Transverse colon (tissue), 4 donors: ENCODE data around the gene ZDHHC6. TPM values are rescaled to one million over a fixed set of nuclear protein-coding genes. Genes with fewer than 3 reads are reported as not detected.
A peak's percentile ranks its signal among the peaks of the same experiment; 100 is the strongest.
"Not testable (repeated sequence)": the region's sequence is repeated elsewhere in the genome, so short reads cannot be mapped to it uniquely, and the experiment has no call there.

Source experiments
- DNase-seq: peaks from one replicate; pipeline ENCODE4 v3.0.0-alpha.2; 2019
- H3K27ac ChIP-seq, 4 donors: fragments of 200-600 bp; sonication (generic); 2 replicates each; pipeline ENCODE4 v1.5.1; 2016 to 2018; ENCODE audit warnings: inconsistent platforms in 4 of 4
- H3K27me3 ChIP-seq: fragments of 200-600 bp; sonication (generic); 2 replicates; pipeline ENCODE4 v1.5.1; 2017; ENCODE audit warnings: inconsistent platforms
- H3K36me3 ChIP-seq, 4 donors: fragments of 200-600 bp; sonication (generic); 2 replicates each; pipeline ENCODE4 v1.5.1; 2017 to 2019; ENCODE audit warnings: inconsistent platforms in 4 of 4
- H3K4me1 ChIP-seq, 4 donors: fragments of 200-600 bp; sonication (generic); 2 replicates each; pipeline ENCODE4 v1.5.1; 2017 to 2020; ENCODE audit warnings: inconsistent platforms in 4 of 4
- H3K4me3 ChIP-seq, 4 donors: fragments of 200-600 bp; sonication (generic); 1 replicate in 1 of 4; 2 replicates in 3 of 4; pipeline versions ENCODE4 v1.5.1 to v1.6.1; 2017 to 2019; ENCODE audit warnings: inconsistent platforms in 4 of 4
- H3K9me3 ChIP-seq, 2 donors: fragments of 200-600 bp; sonication (generic); 2 replicates each; pipeline ENCODE4 v1.5.1; 2017 to 2019; ENCODE audit warnings: inconsistent platforms in 2 of 2
- EP300 ChIP-seq: sonication (generic); formaldehyde crosslinking; IDR thresholded peaks from one replicate; pipeline ENCODE4 v1.6.1; 2017; ENCODE audit warnings: antibody characterized with exemption, low read depth
- POLR2A ChIP-seq: fragments of 450-650 bp; IDR thresholded peaks from one replicate; pipeline ENCODE4 v1.6.1; 2016; ENCODE audit warnings: antibody characterized with exemption, mild to moderate bottlenecking, moderate library complexity
- POLR2AphosphoS5 ChIP-seq, 3 donors: sonication (generic); formaldehyde crosslinking; IDR thresholded peaks; one replicate each; pipeline ENCODE4 v1.6.1; 2016; ENCODE audit warnings: antibody characterized with exemption in 3 of 3
- WGBS, 2 donors: methylation state at CpG; one replicate each; pipeline ENCODE4 v1.1.5; 2018; ENCODE audit warnings: low coverage in 1 of 2; 5-methylcytosine and 5-hydroxymethylcytosine counted together
- in situ Hi-C, 4 donors: fragments of 200-750 bp; cut with MboI; loops; one replicate each; pipeline versions ENCODE4 v1.15.0 to v1.15.1; 2017; ENCODE audit warnings: low sequenced_read_pairs in 3 of 4, low pct_ligation_motif_present in 1 of 4, low pct_unique_long_range_greater_than_20kb in 1 of 4
- intact Hi-C: fragments of 100-400 bp; cut with DNase I; formaldehyde crosslinking; loops from one replicate; pipeline ENCODE4 v1.15.1; 2023; ENCODE audit warnings: low total_unique reads
- total RNA-seq, 4 donors: library from RNA; depleted of rRNA; stranded (reverse); fragments of >200 nt; gene quantifications; one replicate each; pipeline ENCODE4 v1.1.0, GENCODE V29; 2016
- TF ChIP-seq, protein P1 (sequence below), 5 experiments: fragments of 200-600 bp in 3 of 5; fragments of 450-650 bp in 2 of 5; sonication (generic) in 3 of 5; IDR thresholded peaks; 1 replicate in 2 of 5; 2 replicates in 3 of 5; pipeline ENCODE4 v1.5.1; 2016 to 2017; ENCODE audit warnings: antibody characterized with exemption in 5 of 5, inconsistent platforms in 3 of 5, mild to moderate bottlenecking in 2 of 5, moderate library complexity in 1 of 5

ZDHHC6 gene
- total RNA-seq, 4 donors from 2014 or later = 13.1 to 46.4 (median 24.6) TPM

DNA sequence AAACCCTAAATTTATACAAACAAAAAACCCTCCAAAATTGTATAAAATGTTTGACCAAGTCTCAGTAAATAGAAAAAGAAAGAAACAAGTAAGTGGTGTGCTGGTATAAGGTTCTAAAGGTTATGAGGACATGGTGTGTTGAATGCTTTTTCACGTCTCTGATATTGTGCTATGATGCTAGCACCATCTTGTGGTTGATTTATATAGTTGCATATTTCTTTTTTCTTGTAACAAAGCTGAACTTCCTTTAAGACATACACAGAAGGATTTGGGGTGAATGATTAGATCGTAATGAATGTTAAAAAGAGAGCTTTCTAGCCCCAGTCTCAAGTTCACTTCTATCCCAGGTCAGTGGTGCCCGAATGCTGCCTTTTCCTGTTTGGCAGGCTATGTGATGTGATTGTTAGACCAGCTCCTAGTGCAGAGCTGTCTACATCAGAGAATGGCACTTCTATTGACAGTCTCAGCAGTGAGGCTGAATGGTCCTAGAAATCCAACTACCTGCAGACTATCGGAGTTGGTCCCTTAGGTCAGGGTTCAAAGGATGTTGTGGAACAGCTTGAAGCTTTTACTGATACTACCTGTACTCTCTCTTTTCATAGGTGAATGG is 25.3 kb upstream of the ZDHHC6 start:
- Histone ChIP-seq H3K27ac (no peak overlapping the region), H3K9me3 (no peaks in the 10 kb centered on the region), H3K27me3 (no peaks in the 10 kb centered on the region), H3K4me1 (peaks cover 0 to 14% (median 4%) of the 10 kb centered on the region in 4 donors), H3K4me3 (no peak overlapping the region), H3K36me3 (peaks cover 0 to 3% (median under 1%) of the 10 kb centered on the region in 4 donors)
- in situ Hi-C loops = loop anchor here in 1 of 4 donors (25.0 kb wide), 1 partner anchor 915 kb away; no protein-coding TSS in a partner anchor
- 15 to 23% methylated on average over 4 of the region's 4 CpGs for WGBS, 2 donors
- TF ChIP-seq, protein P1, sequence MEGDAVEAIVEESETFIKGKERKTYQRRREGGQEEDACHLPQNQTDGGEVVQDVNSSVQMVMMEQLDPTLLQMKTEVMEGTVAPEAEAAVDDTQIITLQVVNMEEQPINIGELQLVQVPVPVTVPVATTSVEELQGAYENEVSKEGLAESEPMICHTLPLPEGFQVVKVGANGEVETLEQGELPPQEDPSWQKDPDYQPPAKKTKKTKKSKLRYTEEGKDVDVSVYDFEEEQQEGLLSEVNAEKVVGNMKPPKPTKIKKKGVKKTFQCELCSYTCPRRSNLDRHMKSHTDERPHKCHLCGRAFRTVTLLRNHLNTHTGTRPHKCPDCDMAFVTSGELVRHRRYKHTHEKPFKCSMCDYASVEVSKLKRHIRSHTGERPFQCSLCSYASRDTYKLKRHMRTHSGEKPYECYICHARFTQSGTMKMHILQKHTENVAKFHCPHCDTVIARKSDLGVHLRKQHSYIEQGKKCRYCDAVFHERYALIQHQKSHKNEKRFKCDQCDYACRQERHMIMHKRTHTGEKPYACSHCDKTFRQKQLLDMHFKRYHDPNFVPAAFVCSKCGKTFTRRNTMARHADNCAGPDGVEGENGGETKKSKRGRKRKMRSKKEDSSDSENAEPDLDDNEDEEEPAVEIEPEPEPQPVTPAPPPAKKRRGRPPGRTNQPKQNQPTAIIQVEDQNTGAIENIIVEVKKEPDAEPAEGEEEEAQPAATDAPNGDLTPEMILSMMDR (IDR thresholded peaks at IDR 0.05) = peak; percentile 59 to 73 (median 64)
- TF ChIP-seq EP300 = no peak
- intact Hi-C loops = no loop called here
- DNase-seq = no peak

DNA sequence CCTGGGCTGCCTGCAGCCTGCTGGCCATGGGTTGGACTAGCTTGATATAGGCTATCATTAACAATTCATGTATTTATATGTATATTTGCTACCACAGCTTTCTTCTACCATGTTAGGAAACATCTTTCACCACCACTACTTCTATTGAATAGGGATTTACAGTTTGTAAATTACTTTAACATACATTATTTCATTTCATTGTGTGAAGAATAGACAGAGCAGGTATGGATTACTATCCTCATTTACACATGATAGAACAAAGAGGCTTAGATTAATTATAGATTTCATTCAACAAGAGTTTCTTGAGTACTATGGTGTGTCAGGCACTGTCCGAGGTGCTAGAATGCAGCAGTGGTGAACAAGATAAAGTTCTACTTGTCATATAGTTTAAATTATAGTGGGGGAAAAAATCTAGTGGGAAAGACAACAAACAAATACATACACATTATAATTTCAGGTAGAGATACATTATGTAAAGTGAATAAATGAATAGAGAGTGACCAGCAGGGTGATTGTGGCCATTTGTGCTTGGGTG is 20.9 kb upstream of the ZDHHC6 start:
- TF ChIP-seq POLR2AphosphoS5 (IDR thresholded peaks at IDR 0.05) = no peak
- TF ChIP-seq EP300 = no peak
- TF ChIP-seq, protein P1 (IDR thresholded peaks at IDR 0.05) = no peak
- no peak for TF ChIP-seq POLR2A
- Histone ChIP-seq H3K27ac (no peak overlapping the region), H3K9me3 (no peaks in the 10 kb centered on the region), H3K27me3 (no peaks in the 10 kb centered on the region), H3K4me3 (no peak overlapping the region), H3K36me3 (peaks cover 0 to 24% (median 9%) of the 10 kb centered on the region in 4 donors), H3K4me1 (no peaks in the 10 kb centered on the region)
- 92 to 100% methylated on average over 1 of the region's 1 CpG for WGBS, 2 donors
- in situ Hi-C loops (loop anchor here in 1 of 4 donors (25.0 kb wide), 1 partner anchor 920 kb away; no protein-coding TSS in a partner anchor), intact Hi-C loops (no loop called here)
- no peak for DNase-seq

DNA sequence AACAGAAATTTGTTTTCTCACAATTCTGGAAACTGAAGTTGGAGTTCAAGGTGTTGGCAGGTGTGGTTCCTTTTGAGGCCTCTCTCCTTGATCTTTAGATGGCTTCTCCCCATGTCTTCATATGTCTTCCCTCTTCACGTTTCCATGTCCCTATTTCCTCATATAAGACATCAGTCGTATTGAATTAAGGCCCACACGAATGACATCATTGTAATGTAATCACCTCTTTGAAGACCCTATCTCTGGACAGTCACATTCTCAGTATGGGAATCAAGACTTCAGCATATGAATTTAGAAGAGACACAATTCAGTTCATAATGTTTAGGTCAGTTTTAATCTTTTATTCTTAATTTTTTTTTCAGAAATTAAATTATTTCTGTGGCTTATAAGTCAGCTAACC is 20.1 kb upstream of the ZDHHC6 start:
- in situ Hi-C loops = loop anchor here in 1 of 4 donors (25.0 kb wide), 1 partner anchor 920 kb away; no protein-coding TSS in a partner anchor
- Histone ChIP-seq H3K27me3 (no peaks in the 10 kb centered on the region), H3K9me3 (no peaks in the 10 kb centered on the region), H3K4me1 (no peaks in the 10 kb centered on the region), H3K27ac (no peak overlapping the region), H3K36me3 (peaks cover 0 to 25% (median 9%) of the 10 kb centered on the region in 4 donors), H3K4me3 (no peak overlapping the region)
- no peak for DNase-seq
- WGBS, 2 donors = 85 to 88% methylated on average over 3 of the region's 3 CpGs
- TF ChIP-seq, protein P1 (IDR thresholded peaks at IDR 0.05) = no peak
- TF ChIP-seq EP300 (no peak), POLR2A (no peak), POLR2AphosphoS5 (IDR thresholded peaks at IDR 0.05) (no peak)
- intact Hi-C loops = no loop called here

DNA sequence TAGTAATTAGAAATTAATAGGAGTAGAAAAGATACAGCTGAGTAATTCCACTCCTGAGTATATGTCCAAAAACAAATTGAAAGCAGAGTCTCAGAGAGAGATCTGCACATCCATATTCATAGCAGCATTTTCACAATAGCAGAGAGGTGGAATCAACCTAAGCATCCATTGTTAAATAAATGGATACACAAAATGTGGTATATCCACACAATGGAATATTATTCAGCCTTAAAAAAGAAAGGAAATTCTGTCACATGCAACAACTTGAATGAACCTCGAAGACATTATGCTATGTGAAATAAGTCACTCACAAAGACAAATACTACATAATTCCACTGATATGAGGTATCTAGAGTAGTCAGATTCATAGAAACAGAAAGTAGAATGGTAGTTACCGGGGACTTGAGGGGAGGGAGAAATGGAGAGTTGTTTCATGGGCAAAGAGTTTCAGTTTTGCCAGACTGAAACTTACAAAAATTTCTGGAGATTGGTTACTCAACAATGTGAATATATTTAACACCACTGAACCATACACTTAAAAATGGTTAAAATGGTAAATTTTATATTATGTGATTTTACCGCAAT is 18.7 kb upstream of the ZDHHC6 start:
- TF ChIP-seq POLR2AphosphoS5 (IDR thresholded peaks at IDR 0.05) (no peak), EP300 (no peak), POLR2A (no peak)
- TF ChIP-seq, protein P1 (IDR thresholded peaks at IDR 0.05) = no peak
- intact Hi-C loops = no loop called here
- Histone ChIP-seq H3K36me3 (peaks cover 0 to 25% (median 12%) of the 10 kb centered on the region in 4 donors), H3K4me1 (no peaks in the 10 kb centered on the region), H3K27ac (no peak overlapping the region), H3K27me3 (no peaks in the 10 kb centered on the region), H3K9me3 (no peaks in the 10 kb centered on the region), H3K4me3 (no peak overlapping the region)
- no peak for DNase-seq
- in situ Hi-C loops = loop anchor here in 1 of 4 donors (25.0 kb wide), 1 partner anchor 922 kb away; no protein-coding TSS in a partner anchor
- 84 to 87% methylated on average over 3 of the region's 3 CpGs for WGBS, 2 donors

DNA sequence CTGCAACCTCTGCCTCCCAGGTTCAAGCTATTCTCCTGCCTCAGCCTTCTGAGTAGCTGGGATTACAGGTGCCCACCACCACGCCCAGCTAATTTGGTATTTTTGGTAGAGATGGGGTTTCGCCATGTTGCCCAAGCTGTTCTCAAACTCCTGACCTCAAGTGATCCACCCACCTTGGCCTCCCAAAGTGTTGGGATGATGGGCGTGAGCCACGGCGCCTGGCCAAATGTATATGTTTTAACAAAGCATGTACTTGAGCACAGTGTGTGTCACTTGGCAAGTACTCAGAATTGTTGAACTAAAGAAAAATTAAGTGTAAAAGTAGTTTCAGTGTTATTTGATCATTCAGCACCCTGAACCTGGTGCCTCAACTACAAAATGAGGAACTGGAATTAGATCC is 17.4 kb upstream of the ZDHHC6 start:
- in situ Hi-C loops = loop anchor here in 1 of 4 donors (25.0 kb wide), 1 partner anchor 923 kb away; no protein-coding TSS in a partner anchor

More for the DNA sequence above, 17.4 kb upstream of the ZDHHC6 start:
- H3K9me3 ChIP-seq, intact Hi-C loops, H3K27me3 ChIP-seq, H3K27ac ChIP-seq, DNase-seq, H3K4me1 ChIP-seq, H3K4me3 ChIP-seq: not testable (repeated sequence)
- H3K36me3 ChIP-seq = peaks cover 0 to 25% (median 12%) of the 10 kb centered on the region in 4 donors
- 95% methylated on average over 5 of the region's 5 CpGs; no CpG with 5 or more reads in 1 of the 2 donors for WGBS, 2 donors
